PC-3 (cell line): ENCODE data around the gene CORT. TPM values are rescaled to one million over a fixed set of nuclear protein-coding genes. Genes with fewer than 3 reads are reported as not detected.

ENCODE experiments used
- ATAC-seq: fragments of 200-7000 bp; cut with Tn5 transposase; 2 replicates; pipeline ENCODE4 v1.9.1; 2020; ENCODE audit warnings: mild to moderate bottlenecking, moderate library complexity
- BruUV-seq: library from RNA; stranded (reverse); fragments of 400-500 nt; replicated peaks from 2 replicates; lab custom pipeline; 2021; lab: Mats Ljungman, UMichigan
- CTCF ChIA-PET: fragments of 300-600 bp; sonication (Branson Sonifier 250); formaldehyde crosslinking; loops from one replicate; lab custom pipeline; 2022; ENCODE audit warnings: antibody characterized with exemption; lab: Charles Lee
- POLR2A ChIA-PET: fragments of 300-600 bp; sonication (Branson Sonifier 250); formaldehyde crosslinking; loops from one replicate; lab custom pipeline; 2022; ENCODE audit warnings: antibody characterized with exemption; ENCODE audit not compliant: unreplicated experiment; lab: Charles Lee
- DNase-seq: peaks from one replicate; pipeline ENCODE4 v3.0.0-alpha.2; 2015
- H2AFZ ChIP-seq: fragments of 300-600 bp; sonication (generic); 2 replicates; pipeline ENCODE4 v1.6.0; 2016; ENCODE audit warnings: antibody characterized with exemption, low read length
- H3F3A ChIP-seq: fragments of 300-600 bp; sonication (generic); one replicate; pipeline ENCODE4 v1.6.0; 2017; ENCODE audit warnings: antibody characterized with exemption, low read length, control low read depth, mild to moderate bottlenecking; ENCODE audit not compliant: unreplicated experiment
- H3K27ac ChIP-seq: fragments of 300-600 bp; sonication (generic); 2 replicates; pipeline ENCODE4 v1.5.1; 2016; ENCODE audit warnings: mild to moderate bottlenecking, low read length
- H3K27me3 ChIP-seq: fragments of 300-600 bp; sonication (generic); 2 replicates; pipeline ENCODE4 v1.6.1; 2016; ENCODE audit warnings: low read length, mixed read lengths
- H3K36me3 ChIP-seq: fragments of 300-600 bp; sonication (generic); 2 replicates; pipeline ENCODE4 v1.6.1; 2016; ENCODE audit warnings: low read depth, mixed run types, low read length, mixed read lengths
- H3K4me1 ChIP-seq: fragments of 300-600 bp; sonication (generic); 2 replicates; pipeline ENCODE4 v1.5.1; 2016; ENCODE audit warnings: low read length; ENCODE audit not compliant: insufficient read depth
- H3K4me2 ChIP-seq: fragments of 300-600 bp; sonication (generic); 2 replicates; pipeline ENCODE4 v1.6.0; 2016; ENCODE audit warnings: low read length
- H3K4me3 ChIP-seq: fragments of 300-600 bp; sonication (generic); 2 replicates; pipeline ENCODE4 v1.5.1; 2016; ENCODE audit warnings: mild to moderate bottlenecking, low read length, mixed read lengths
- H3K79me2 ChIP-seq: fragments of 300-600 bp; sonication (generic); 2 replicates; pipeline ENCODE4 v1.6.1; 2017; ENCODE audit warnings: low read length, mixed read lengths
- H3K9ac ChIP-seq: fragments of 300-600 bp; sonication (generic); 2 replicates; pipeline ENCODE4 v1.6.0; 2016; ENCODE audit warnings: mild to moderate bottlenecking, low read length
- H3K9me2 ChIP-seq: fragments of 300-600 bp; sonication (generic); replicated peaks from 2 replicates; pipeline ENCODE4 v1.6.1; 2016; ENCODE audit warnings: mixed run types, low read length, mixed read lengths
- H3K9me3 ChIP-seq: fragments of 300-600 bp; sonication (generic); 2 replicates; pipeline ENCODE4 v1.6.1; 2016; ENCODE audit warnings: low read length, mixed read lengths
- H4K20me1 ChIP-seq: fragments of 300-600 bp; sonication (generic); 2 replicates; pipeline ENCODE4 v1.6.1; 2016; ENCODE audit warnings: low read length, mixed read lengths
- CTCF ChIP-seq: fragments of 300-600 bp; sonication (generic); conservative IDR thresholded peaks from 2 replicates; pipeline ENCODE4 v1.5.1; 2017; ENCODE audit warnings: antibody characterized with exemption, low read depth, mild to moderate bottlenecking, low read length
- EZH2 ChIP-seq: fragments of 300-600 bp; sonication (generic); IDR thresholded peaks from one replicate; pipeline ENCODE4 v1.6.1; 2017; ENCODE audit warnings: antibody characterized with exemption, mild to moderate bottlenecking, low read length; ENCODE audit not compliant: unreplicated experiment
- EZH2phosphoT487 ChIP-seq: fragments of 300-600 bp; sonication (generic); IDR thresholded peaks from 2 replicates; pipeline ENCODE4 v1.6.1; 2018; ENCODE audit warnings: mild to moderate bottlenecking, antibody characterized with exemption, low read length, borderline replicate concordance
- intact Hi-C: fragments of 100-400 bp; cut with micrococcal nuclease; formaldehyde crosslinking; loops from 2 replicates; pipeline ENCODE4 v1.9.0; 2023
- total RNA-seq: library from RNA; depleted of rRNA; stranded (reverse); fragments of >200 nt; gene quantifications from 2 replicates; pipeline ENCODE4 v1.2.3, GENCODE V29; 2014

CORT gene
- total RNA-seq, 1 experiment from 2014 or later, result not detected

GRCh38 chr1:10440794-10441193 is 9.0 kb upstream of the CORT start:
- H3K9ac ChIP-seq, result no peak overlapping the region
- no peak for TF ChIP-seq EZH2phosphoT487
- TF ChIP-seq CTCF, result no peak
- no peak for TF ChIP-seq EZH2
- H3K9me2 ChIP-seq, result no peaks in the 10 kb centered on the region
- ATAC-seq, result no peak
- BruUV-seq, result no TSS peak
- intact Hi-C loops, result no loop called here
- no peak overlapping the region for H3K27ac ChIP-seq
- H3K36me3 ChIP-seq, result no peaks in the 10 kb centered on the region
- H3K79me2 ChIP-seq, result no peaks in the 10 kb centered on the region
- DNase-seq, result no peak
- H3K27me3 ChIP-seq, result no peaks in the 10 kb centered on the region
- H3K9me3 ChIP-seq, result no peaks in the 10 kb centered on the region
- H4K20me1 ChIP-seq, result no peaks in the 10 kb centered on the region
- H2AFZ ChIP-seq, result no peak overlapping the region
- no peaks in the 10 kb centered on the region for H3F3A ChIP-seq
- H3K4me2 ChIP-seq, result no peak overlapping the region
- no peaks in the 10 kb centered on the region for H3K4me1 ChIP-seq
- no peak overlapping the region for H3K4me3 ChIP-seq
- ChIA-PET CTCF (no interaction called here), POLR2A (interaction anchor here (0.6 kb wide), 1 partner anchor 133 kb away, joined by 5 read pairs; no protein-coding TSS in a partner anchor)

- Histone ChIP-seq H3K9me2 (no peaks in the 10 kb centered on the region), H3K4me3 (no peak overlapping the region), H3F3A (no peaks in the 10 kb centered on the region), H3K9me3 (no peaks in the 10 kb centered on the region), H2AFZ (no peak overlapping the region), H3K27me3 (no peaks in the 10 kb centered on the region), H3K36me3 (no peaks in the 10 kb centered on the region), H3K4me1 (no peaks in the 10 kb centered on the region), H3K79me2 (no peaks in the 10 kb centered on the region), H3K4me2 (no peak overlapping the region), H3K27ac (no peak overlapping the region), H3K9ac (no peak overlapping the region), H4K20me1 (no peaks in the 10 kb centered on the region)
- intact Hi-C loops, result no loop called here
- BruUV-seq, result no TSS peak
- TF ChIP-seq CTCF (no peak), EZH2 (no peak), EZH2phosphoT487 (no peak)
- CTCF ChIA-PET, result no interaction called here
- POLR2A ChIA-PET, result no interaction called here
- DNase-seq, result no peak
- ATAC-seq, result no peak
Observed at GRCh38 chr1:10444248-10444647, 5.6 kb upstream of the CORT start.

- H3K79me2 ChIP-seq, result no peaks in the 10 kb centered on the region
- no peaks in the 10 kb centered on the region for H3K9me3 ChIP-seq
- H3F3A ChIP-seq, result no peaks in the 10 kb centered on the region
- no peak overlapping the region for H3K9ac ChIP-seq
- no peaks in the 10 kb centered on the region for H4K20me1 ChIP-seq
- H3K27me3 ChIP-seq, result no peaks in the 10 kb centered on the region
- CTCF ChIA-PET, result no interaction called here
- POLR2A ChIA-PET, result no interaction called here
- no peak for ATAC-seq
- no TSS peak for BruUV-seq
- H3K9me2 ChIP-seq, result no peaks in the 10 kb centered on the region
- no peak overlapping the region for H2AFZ ChIP-seq
- intact Hi-C loops, result no loop called here
- TF ChIP-seq EZH2 (no peak), CTCF (no peak)
- no peaks in the 10 kb centered on the region for H3K36me3 ChIP-seq
- H3K4me1 ChIP-seq, result no peaks in the 10 kb centered on the region
- no peak for DNase-seq
- no peak overlapping the region for H3K4me2 ChIP-seq
- H3K4me3 ChIP-seq, result no peak overlapping the region
- no peak overlapping the region for H3K27ac ChIP-seq
Observed at GRCh38 chr1:10444795-10445397, 4.9 kb upstream of the CORT start.
